Ovary (tissue), 3 donors: ENCODE measurements around the gene RGS12.

Experiments
- CTCF ChIP-seq, 3 donors: fragments of 450-650 bp in 2 of 3; fragments of 200-600 bp in 1 of 3; IDR thresholded peaks; one replicate each; pipeline versions ENCODE4 v1.5.1 to v1.8.0; 2016 to 2022; ENCODE audit warnings: antibody characterized with exemption in 3 of 3, mild to moderate bottlenecking in 1 of 3
- EP300 ChIP-seq: sonication (generic); formaldehyde crosslinking; IDR thresholded peaks from one replicate; pipeline ENCODE4 v1.6.1; 2017; ENCODE audit warnings: antibody characterized with exemption
- POLR2A ChIP-seq: fragments of 450-650 bp; IDR thresholded peaks from one replicate; pipeline ENCODE4 v1.6.1; 2017; ENCODE audit warnings: antibody characterized with exemption, mild to moderate bottlenecking, moderate library complexity
- donor health status: DM: no; HTN: no; CAD: no.

DNA sequence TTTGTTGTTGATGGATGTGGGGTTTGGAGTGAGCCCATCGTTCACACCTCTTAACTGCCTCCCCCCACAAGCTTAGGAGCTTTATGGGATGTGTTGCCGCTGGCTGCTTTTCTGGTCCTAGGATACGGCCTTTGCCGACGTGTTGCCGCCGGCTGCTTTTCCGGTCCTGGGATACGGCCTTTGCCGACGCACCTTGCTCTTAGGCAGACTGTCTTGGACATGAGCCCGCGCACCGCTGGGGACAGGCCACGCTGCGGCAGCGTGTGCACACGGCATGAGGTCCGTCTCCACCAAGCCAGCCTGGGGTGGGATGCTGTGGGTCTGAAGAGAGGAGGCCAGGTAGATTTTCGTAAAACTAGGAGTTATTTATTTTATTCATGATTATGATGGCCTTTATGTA is 14.2 kb downstream of the RGS12 start:
- TF ChIP-seq CTCF (IDR thresholded peaks at IDR 0.05) (no peak), EP300 (no peak), POLR2A (no peak)
